IPS DF 6.9 (cell line): ENCODE results near the gene CMKLR1.

Experiments
- DNase-seq: peaks from one replicate; pipeline ENCODE4 v3.0.0-alpha.2; 2013; ENCODE audit warnings: low read depth, low spot score
- H3K27ac ChIP-seq: one replicate; pipeline ENCODE4 v1.5.1; 2013; ENCODE audit warnings: low read length, control low read depth
- H3K27me3 ChIP-seq: 2 replicates; pipeline ENCODE4 v1.6.1; 2013; ENCODE audit warnings: mild to moderate bottlenecking, low read length; ENCODE audit not compliant: control insufficient read depth, insufficient read depth
- H3K36me3 ChIP-seq: 2 replicates; pipeline ENCODE4 v1.6.1; 2013; ENCODE audit warnings: low read length; ENCODE audit not compliant: control insufficient read depth, insufficient read depth
- H3K4me1 ChIP-seq: 2 replicates; pipeline ENCODE4 v1.6.1; 2013; ENCODE audit warnings: low read length; ENCODE audit not compliant: control insufficient read depth, insufficient read depth
- H3K4me3 ChIP-seq: 2 replicates; pipeline ENCODE4 v1.5.1; 2013; ENCODE audit warnings: mild to moderate bottlenecking, low read length
- H3K9me3 ChIP-seq: 2 replicates; pipeline ENCODE4 v1.6.1; 2013; ENCODE audit warnings: low read length, inconsistent platforms; ENCODE audit not compliant: control insufficient read depth, insufficient read depth
- WGBS: extraction: QIAGEN DNeasy Blood & Tissue Kit; methylation state at CpG from one replicate; pipeline ENCODE4 v1.1.7; 2013; ENCODE audit warnings: mixed read lengths, missing lambda C conversion rate; ENCODE audit not compliant: insufficient read length, insufficient coverage; 5-methylcytosine and 5-hydroxymethylcytosine counted together

Gene CMKLR1

DNA sequence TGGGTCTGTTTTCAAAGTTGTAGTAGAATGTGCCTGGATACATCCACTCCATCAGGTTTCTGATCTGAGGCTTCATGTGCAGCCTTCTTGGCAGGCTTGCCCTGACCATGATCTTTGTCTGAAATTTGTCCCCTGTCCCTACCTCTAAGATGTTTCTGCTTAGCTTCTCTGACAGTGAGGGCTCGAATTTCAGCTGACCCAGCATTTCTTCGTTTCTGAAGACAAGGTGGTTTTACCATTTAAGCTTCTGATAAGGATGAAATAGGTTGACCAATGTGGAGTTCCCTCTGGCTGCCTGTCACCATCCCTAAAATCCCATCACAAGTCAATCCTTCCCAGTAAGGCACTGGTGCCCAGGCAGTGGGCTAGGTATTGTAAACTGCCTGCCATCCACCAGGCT is 57.0 kb downstream of the CMKLR1 start:
- Histone ChIP-seq H3K27me3 (no peaks in the 10 kb centered on the region), H3K4me3 (no peak overlapping the region), H3K4me1 (0 out of 2 replicates have a peak, but pooled peaks cover 5% of the 10 kb centered on the region), H3K36me3 (no peaks in the 10 kb centered on the region), H3K27ac (no peak overlapping the region), H3K9me3 (no peaks in the 10 kb centered on the region)
- no peak for DNase-seq
- no CpG with 5 or more reads among the region's 2 CpGs for WGBS

DNA sequence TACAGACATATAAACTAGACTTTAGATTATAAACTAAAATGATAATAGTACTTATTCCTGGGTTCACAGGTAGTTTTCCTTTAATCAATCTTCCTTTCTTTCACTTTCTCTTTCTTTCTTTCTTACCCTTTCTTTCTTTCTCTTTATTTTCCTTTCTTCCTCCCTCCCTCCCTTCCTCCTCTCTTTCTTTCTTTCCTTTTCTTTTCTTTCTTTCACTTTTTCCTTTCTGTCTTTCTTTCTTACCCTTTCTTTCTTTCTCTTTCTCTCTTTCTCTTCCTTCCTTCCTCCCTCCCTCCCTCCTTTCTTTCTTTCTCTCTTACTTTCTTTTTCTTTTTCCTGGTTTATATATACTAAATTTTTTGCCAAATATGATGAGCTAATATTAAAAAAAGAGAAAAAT is 61.5 kb downstream of the CMKLR1 start:
- no peaks in the 10 kb centered on the region; the same call in 1 of the 2 replicates for H3K9me3 ChIP-seq
- H3K36me3 ChIP-seq = no peaks in the 10 kb centered on the region
- H3K4me3 ChIP-seq = no peak overlapping the region
- no peak overlapping the region for H3K27ac ChIP-seq
- DNase-seq = no peak
- H3K4me1 ChIP-seq = 0 out of 2 replicates have a peak, but pooled peaks cover 5% of the 10 kb centered on the region
- H3K27me3 ChIP-seq = no peaks in the 10 kb centered on the region

DNA sequence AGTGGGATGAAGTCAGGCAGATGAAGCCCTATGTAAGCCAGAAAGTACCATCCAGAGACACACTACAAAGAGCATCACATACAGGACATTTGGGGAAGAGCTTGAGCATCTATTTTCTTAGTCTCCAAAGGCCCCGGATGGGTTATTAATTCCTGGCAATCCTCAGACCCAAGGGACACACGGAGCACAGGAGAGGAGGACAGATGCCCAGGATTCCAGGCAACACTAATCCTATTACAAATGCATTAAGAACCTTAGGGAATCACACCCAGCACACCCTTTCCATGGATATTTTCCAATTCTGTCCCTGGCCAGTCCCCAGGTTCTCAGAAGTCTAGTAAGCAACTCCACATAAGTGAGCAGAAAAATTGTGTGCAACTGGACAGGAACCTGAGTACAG is 65.9 kb downstream of the CMKLR1 start:
- H3K27me3 ChIP-seq = no peaks in the 10 kb centered on the region
- no peak overlapping the region for H3K4me3 ChIP-seq
- no peak for DNase-seq
- WGBS = no CpG with 5 or more reads among the region's 2 CpGs
- no peaks in the 10 kb centered on the region; the same call in none of the 2 replicates for H3K9me3 ChIP-seq
- H3K4me1 ChIP-seq = no peaks in the 10 kb centered on the region
- H3K27ac ChIP-seq = no peak overlapping the region
- H3K36me3 ChIP-seq = no peaks in the 10 kb centered on the region

DNA sequence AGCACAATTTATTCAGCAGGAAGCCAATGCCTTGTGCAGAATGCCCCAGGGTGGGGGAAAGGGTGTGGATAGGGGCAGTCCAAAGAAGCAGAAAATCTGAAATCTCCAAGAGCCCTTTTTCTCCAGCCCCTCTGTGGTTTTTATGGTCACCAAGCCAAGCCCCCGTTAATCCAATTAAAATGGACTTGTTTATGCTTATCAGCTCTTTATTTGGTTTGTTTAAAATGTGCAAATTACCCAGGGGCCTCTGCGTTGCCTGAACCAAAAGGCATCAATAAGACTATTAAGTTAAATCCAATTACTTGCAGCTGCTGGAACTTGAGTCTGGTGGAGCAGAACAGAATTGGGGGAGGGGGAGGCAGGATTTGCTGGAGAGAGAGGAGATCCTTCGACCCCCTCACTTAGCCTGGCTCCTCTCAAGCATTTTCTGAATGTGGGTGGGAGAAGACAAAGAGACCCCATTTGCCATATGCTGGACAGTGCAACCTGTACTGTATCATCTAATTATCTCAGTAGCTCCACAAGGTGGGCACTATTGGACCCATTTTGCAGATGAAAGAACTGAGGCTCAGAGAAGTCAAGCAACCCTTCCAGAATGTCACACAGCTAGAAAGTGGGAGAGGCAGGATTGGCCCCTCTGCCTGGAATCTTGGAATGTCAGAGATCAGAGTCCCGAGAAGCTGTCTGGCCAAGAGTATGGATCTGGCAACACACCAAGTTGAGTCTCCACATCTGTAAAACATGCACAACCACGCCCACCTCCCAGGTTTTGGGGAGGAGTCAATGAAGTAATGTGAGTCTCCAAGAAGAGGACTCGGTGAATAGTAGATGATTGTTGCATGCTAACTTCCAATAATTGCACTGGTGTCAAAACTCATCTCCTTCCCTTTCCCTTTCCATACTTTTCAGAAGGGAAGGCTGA is 66.9 kb downstream of the CMKLR1 start:
- Histone ChIP-seq H3K27ac (no peak overlapping the region), H3K4me3 (no peak overlapping the region), H3K9me3 (no peaks in the 10 kb centered on the region; the same call in none of the 2 replicates), H3K4me1 (no peaks in the 10 kb centered on the region), H3K36me3 (no peaks in the 10 kb centered on the region), H3K27me3 (no peaks in the 10 kb centered on the region)
- no CpG with 5 or more reads among the region's 6 CpGs for WGBS
- no peak for DNase-seq

DNA sequence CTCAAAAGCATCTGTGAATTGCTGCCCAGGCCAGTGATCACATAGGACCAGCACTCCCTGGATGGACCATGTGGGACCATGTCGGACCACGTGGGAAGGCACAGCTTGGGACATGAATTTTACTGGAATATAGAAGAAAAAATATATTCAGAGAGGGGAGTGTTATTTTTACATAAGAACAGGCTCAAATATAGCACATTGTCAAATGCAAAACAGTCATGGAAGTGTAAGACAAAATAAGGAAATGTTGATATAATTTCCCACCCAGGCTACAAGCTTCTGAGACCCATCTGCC is 68.3 kb downstream of the CMKLR1 start:
- no peak for DNase-seq
- Histone ChIP-seq H3K4me1 (no peaks in the 10 kb centered on the region), H3K9me3 (no peaks in the 10 kb centered on the region; the same call in none of the 2 replicates), H3K36me3 (no peaks in the 10 kb centered on the region), H3K27ac (no peak overlapping the region), H3K27me3 (no peaks in the 10 kb centered on the region), H3K4me3 (no peak overlapping the region)
- no CpG with 5 or more reads among the region's 2 CpGs for WGBS

DNA sequence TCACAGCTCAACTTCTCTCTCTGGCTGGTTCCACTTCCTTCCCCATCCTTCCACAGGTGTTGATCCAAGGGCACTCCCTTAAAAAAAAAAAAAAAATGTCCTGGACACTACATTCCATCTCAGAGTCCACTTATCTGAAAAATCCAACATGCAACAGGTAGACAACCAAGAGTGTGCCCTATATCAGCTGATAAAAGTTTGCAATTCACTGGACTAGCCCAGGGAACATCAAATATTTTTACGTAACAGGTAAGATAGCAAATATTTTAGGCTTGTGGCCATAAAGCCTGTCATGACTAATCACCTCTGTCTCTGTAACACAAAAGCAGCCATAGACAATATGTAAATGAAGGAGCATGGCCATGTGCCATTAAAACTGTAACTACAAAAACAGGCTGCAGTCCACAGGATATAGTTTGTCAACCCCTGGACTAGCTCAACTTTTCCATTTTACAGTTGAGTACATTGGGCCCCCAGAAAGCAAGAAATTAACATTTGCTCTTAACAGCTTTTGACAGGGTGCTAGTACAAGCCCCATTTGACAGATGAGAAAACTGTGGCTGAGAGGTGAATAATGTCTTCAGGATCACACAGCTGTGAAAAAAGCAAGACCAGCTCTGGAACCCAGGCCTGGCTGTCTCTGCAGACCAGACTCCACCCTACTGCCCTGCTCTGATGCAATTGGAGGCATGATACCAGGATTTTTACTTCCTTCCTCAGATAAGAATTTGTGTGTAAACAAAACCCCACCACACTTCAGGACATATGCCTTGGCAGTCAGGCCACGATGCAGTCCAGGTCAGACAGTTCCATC is 68.9 kb downstream of the CMKLR1 start:
- H3K9me3 ChIP-seq = no peaks in the 10 kb centered on the region; the same call in none of the 2 replicates
- no peaks in the 10 kb centered on the region for H3K4me1 ChIP-seq
- WGBS = no CpG with 5 or more reads among the region's 2 CpGs
- no peak overlapping the region for H3K27ac ChIP-seq
- no peaks in the 10 kb centered on the region for H3K27me3 ChIP-seq
- H3K4me3 ChIP-seq = no peak overlapping the region
- no peaks in the 10 kb centered on the region for H3K36me3 ChIP-seq
- DNase-seq = no peak

DNA sequence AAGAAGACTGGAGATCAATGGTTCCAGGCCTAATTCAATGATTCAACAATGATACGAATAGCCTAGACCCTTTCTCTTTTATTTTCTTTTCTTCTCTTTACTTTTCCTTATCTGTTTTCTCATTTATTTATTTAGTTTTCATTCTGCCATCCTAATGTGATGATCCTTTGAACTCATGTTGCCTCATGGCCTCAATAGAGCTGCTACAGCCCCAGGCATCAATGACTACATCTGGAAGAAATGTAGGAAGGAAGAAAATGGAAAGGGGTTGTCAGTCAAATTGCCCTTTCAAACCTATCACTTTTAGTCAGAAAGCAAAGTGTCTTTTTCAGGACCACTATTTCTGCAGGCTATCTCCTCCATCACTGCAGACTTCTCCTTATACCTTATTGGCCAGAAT is 69.9 kb downstream of the CMKLR1 start:
- Histone ChIP-seq H3K4me1 (no peaks in the 10 kb centered on the region), H3K27me3 (no peaks in the 10 kb centered on the region), H3K36me3 (no peaks in the 10 kb centered on the region), H3K27ac (no peak overlapping the region), H3K4me3 (no peak overlapping the region), H3K9me3 (no peaks in the 10 kb centered on the region; the same call in none of the 2 replicates)
- no peak for DNase-seq
- WGBS = no CpG with 5 or more reads among the region's 1 CpG

DNA sequence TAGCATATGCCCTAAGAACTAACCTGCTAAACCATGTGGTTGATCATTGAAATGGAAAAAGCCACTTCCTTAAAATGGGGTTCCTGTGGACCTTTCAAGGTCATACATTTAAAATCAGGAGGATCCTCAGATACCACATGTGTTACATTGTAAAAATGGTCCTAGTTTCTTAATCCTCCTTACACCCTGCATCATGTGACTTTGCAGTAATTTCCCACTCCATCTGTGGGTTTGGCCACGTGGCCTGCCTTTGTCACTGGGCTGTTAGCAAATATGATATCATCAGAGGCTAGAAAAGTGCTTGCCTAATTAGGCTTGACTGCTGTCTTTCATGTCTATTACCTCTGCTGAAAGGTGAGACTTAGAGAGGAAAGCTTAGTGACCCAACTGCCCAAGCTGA is 70.7 kb downstream of the CMKLR1 start:
- Histone ChIP-seq H3K4me1 (no peaks in the 10 kb centered on the region), H3K36me3 (no peaks in the 10 kb centered on the region), H3K27me3 (no peaks in the 10 kb centered on the region), H3K27ac (no peak overlapping the region), H3K4me3 (no peak overlapping the region), H3K9me3 (no peaks in the 10 kb centered on the region; the same call in none of the 2 replicates)
- DNase-seq = no peak
- no CpG with 5 or more reads among the region's 1 CpG for WGBS

DNA sequence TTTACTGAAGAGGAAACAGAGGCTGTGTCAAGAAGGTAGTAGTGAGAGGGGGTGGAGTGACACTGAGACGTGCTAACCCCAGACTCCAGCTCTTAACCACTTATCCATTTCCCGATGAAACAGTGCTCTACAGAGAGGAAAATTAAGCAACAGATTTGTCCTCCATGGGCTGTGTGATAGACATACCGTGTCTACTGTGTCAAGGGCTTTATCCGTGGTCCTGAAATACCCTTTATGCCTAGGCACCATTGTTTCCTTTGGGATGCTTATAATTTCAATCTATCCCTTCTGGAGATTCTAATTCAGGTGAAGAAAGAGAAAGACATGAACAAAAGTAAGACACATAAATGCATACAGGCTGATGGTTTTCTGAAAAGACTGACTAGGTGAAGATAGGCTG is 71.7 kb downstream of the CMKLR1 start:
- no CpG with 5 or more reads among the region's 4 CpGs for WGBS
- H3K4me1 ChIP-seq = no peaks in the 10 kb centered on the region
- H3K36me3 ChIP-seq = no peaks in the 10 kb centered on the region
- H3K4me3 ChIP-seq = no peak overlapping the region
- no peak for DNase-seq
- no peak overlapping the region for H3K27ac ChIP-seq
- H3K9me3 ChIP-seq = no peaks in the 10 kb centered on the region; the same call in 1 of the 2 replicates
- no peaks in the 10 kb centered on the region for H3K27me3 ChIP-seq

DNA sequence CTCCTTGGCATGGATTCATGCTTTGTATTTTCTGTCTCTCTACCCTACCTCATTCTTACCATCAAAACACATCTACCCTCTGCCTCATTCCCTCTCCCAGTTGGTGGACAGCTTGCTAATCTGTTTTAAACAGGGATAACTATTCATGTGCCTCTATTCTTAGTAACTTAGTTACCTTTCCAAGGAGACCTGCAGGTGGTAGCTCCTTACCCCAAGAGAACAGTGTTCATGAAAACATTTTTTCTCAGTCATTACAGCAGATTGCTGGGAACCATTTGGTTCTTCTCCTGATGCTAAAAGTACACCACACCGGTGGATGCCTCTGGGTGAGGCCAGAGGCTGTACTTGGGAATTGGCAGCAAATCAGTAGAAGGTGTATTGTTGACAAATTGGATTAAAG is 73.0 kb downstream of the CMKLR1 start:
- Histone ChIP-seq H3K4me3 (no peak overlapping the region), H3K9me3 (no peaks in the 10 kb centered on the region), H3K36me3 (no peaks in the 10 kb centered on the region), H3K27me3 (no peaks in the 10 kb centered on the region), H3K27ac (no peak overlapping the region), H3K4me1 (no peaks in the 10 kb centered on the region)
- no CpG with 5 or more reads among the region's 1 CpG for WGBS
- no peak for DNase-seq
